GM12891 (cell line): Measurements from ENCODE around the gene ZNF697.

ENCODE experiments used
- POLR2A ChIP-seq: IDR thresholded peaks from 2 replicates; pipeline ENCODE4 v1.6.1; 2011; ENCODE audit warnings: low read depth, low read length, control low read depth
- POLR2AphosphoS5 ChIP-seq: IDR thresholded peaks from 2 replicates; pipeline ENCODE4 v1.6.1; 2011; ENCODE audit warnings: low read depth, low read length, control low read depth
- POU2F2 ChIP-seq: IDR thresholded peaks from 2 replicates; pipeline ENCODE4 v1.6.1; 2011; ENCODE audit warnings: low read depth, mild to moderate bottlenecking, control low read depth, low read length, moderate library complexity
- TAF1 ChIP-seq: IDR thresholded peaks from 2 replicates; pipeline ENCODE4 v1.6.1; 2011; ENCODE audit warnings: low read depth, low read length, control low read depth

DNA sequence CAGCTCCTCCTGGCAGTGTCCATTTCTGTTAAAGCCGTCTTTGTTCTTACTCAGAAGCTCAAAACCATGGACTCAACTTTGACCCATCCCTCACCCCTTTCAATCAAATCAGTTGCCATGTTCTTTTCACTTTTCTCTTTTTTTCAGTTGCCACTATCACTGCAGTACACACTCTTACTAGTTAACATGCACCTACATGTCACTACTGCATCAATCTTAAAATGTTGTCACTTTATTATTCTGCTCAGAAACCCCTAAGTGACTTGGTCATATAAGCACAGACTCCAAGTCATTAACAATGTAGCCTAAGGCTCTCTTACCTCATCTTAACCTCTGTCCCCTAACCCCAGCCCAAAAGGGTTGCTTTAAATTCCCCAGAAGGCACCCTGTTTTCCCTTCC is 9.0 kb downstream of the ZNF697 start:
- TF ChIP-seq POLR2AphosphoS5 = no peak
- TF ChIP-seq POU2F2 = no peak
- no peak for TF ChIP-seq POLR2A
- no peak for TF ChIP-seq TAF1
